HG02642 (cell line): ENCODE measurements around the gene EIF5A.

Source experiments
- ATAC-seq: cut with Tn5 transposase; IDR thresholded peaks from one replicate; pipeline ENCODE4 v1.9.1; 2021; ENCODE audit warnings: mild to moderate bottlenecking; ENCODE audit not compliant: unreplicated experiment, poor library complexity

EIF5A gene

DNA sequence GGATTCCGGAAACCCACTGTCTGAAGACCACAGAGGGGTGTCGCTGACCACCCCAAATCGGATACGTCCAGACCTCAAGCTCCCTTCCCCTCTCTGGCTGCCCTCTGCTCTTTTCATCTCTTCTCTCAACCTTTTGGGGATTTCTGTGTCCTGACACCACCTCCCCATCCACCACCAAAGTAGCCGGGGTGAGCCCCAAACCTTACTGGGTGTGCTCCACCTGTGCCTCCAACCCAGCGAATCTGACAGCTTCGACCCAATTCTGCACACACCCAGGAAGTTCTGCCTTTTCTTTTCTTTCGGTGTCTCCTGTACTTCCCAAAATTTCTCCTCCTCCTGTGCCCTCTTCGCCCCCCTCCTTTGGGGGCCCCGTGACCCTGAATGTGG is 45.1 kb downstream of the EIF5A start:
- no peak for ATAC-seq

DNA sequence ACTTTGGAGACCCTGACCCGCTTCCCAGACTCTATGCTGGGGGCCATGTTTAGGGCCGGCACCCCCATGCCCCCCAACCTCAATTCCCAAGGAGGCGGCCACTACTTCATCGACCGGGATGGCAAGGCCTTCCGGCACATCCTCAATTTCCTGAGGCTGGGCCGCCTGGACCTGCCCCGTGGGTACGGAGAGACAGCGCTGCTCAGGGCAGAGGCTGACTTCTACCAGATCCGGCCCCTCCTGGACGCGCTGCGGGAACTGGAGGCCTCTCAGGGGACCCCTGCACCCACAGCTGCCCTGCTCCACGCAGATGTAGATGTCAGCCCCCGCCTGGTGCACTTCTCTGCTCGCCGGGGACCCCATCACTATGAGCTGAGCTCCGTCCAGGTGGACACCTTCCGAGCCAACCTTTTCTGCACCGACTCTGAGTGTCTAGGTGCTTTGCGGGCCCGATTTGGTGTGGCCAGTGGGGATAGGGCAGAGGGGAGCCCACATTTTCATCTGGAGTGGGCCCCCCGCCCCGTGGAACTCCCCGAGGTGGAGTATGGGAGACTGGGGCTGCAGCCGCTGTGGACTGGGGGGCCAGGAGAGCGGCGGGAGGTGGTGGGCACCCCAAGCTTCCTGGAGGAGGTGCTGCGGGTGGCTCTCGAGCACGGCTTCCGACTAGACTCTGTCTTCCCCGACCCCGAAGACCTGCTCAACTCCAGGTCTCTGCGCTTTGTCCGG is 45.6 kb downstream of the EIF5A start:
- no peak for ATAC-seq

DNA sequence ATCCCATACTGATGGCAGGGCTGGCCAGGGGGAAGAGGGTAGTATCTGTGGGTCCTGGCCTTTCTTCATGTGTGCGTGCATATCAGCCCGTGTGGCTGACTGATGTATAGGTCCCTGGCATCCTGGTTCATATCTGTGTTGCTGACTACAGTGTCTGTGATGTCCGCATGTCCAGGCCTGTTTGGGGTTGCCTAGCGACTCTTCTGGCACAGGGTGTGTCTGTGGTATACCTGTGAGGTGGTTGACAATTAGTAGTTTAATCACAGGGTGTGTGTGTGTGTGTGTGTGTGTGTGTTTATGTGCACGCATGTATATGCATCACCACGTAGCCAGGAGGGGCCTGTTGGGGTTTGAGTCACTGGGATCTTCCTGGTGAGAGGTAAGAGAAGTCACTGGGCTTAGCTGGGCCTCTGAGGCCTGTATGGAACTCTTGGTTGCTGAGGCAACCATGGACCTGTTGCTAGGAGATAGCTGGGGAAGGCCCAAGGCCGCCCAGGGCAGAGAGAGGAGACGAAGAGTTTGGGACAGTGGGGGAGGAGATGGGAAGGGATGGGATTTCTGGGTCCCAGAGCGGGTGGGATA is 46.9 kb downstream of the EIF5A start:
- no peak for ATAC-seq

DNA sequence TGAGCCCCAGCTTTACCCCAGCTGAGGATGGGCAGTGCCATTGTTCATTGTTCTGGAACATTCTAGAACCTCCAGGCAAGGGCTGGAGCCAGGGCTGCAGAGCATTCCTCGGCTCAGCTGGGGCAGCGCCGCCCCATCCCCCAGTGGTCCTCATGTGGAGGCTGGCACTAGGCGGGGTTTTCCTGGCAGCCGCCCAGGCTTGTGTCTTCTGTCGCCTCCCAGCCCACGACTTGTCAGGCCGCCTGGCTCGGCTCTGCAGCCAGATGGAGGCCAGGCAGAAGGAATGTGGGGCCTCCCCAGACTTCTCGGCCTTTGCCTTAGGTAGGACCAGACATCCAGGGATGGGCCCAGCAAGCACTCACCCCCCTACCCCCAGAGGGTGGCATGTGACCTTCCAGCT is 47.6 kb downstream of the EIF5A start, which contains the start of gene TMEM95:
TSS of gene TMEM95 (plus strand) at position 104 of the 400 bp plus-strand sequence. CDS start at position 153, 49 bp downstream.
- ATAC-seq = no peak

DNA sequence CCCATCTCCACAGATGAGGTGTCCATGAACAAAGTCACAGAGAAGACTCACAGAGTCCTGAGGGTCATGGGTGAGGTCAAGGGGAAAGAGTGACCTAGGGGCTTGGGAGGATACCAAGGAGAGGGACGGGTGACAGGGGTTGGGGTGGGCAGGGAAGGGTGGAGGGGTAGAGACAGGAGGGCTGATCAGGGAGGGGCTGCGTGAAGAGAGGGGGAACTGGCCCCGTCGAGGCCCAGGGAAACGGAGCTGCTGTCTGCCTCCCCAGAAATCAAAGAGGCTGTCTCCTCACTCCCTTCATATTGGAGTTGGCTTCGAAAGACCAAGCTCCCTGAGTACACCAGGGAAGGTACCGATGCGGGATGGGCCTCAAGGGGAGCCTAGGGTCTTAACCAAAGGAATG is 48.1 kb downstream of the EIF5A start:
- no peak for ATAC-seq

DNA sequence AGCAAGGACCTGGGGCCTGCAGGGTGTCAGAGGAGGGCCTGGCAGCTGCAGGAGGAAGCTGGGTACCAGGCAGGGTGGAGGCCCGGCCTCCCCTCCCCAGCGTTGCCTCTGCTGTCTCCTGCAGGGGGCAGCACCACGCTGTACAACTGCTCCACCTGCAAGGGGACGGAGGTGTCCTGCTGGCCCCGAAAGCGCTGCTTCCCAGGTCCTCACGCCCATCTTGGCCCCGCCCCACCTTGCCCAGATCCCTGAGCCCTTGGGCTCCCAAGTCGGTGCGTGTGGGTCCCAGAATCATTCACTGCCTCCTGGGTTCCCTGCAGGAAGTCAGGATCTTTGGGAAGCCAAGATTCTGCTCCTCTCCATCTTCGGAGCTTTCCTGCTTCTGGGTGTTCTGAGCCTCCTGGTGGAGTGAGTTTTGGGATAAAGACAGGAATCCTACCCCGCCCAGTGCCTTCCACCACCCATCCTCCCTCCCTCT is 48.7 kb downstream of the EIF5A start:
- peak; percentile 30 for ATAC-seq

DNA sequence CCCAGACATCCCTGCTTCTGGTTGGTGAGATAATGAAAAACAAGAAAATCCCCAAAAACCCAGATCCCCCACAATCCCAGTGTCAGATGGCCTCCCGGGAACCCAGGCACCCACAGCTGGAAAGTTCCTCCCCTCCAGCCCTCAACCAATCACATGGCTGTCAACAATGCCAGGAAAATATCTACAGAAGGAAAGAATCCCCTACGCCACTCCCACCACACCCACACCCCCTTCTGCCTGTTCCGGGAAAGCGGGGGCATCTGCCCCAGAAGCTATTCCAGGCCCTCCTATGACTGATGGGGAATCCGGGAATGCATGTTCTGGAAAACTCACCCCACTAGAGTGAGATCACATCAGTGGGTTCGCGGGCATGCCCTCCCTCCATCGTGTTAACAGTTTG is 49.3 kb downstream of the EIF5A start:
- no peak for ATAC-seq

DNA sequence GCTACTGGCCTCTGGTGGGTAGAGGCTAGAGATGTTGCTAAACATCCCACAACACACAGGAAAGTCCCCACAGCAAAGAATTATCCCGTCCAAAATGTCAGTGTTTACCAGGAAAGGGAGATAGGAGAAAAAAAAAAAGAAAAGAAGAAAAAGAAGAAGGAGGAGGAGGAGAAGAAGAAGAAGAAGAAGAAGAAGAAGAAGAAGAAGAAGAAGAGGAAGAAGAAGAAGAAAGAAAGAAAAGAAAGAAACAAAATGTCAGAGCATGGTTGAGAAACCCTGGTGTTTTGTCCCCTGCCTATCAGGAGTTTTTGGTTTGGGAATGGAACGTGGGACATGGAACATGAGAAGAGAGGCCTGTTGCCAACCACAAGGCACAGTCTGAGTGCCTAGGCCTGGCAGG is 50.0 kb downstream of the EIF5A start:
- ATAC-seq = no peak

DNA sequence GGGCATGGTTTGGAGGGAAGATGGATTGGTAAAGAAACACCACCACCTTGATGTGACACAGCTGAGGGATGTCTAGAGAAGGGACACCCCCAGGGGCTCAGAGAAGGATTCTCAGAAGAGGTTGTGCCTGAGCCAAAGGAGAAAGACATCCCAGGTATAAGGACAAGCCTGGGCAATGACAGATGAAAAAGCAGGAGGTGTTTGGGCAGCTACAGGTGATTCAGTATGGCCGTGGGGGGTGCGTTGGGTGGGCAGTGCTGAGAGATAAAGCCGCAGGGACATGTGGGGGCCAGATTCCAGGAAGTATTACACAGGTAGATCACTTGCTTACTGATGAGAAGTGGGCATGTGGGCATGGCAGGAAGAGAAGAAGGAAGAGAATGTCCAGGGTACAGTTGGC is 54.5 kb downstream of the EIF5A start:
- ATAC-seq = no peak
